GM10248 (cell line): Measurements from ENCODE around the gene MED13L.

Source experiments
- CTCF ChIA-PET: fragments of 300-600 bp; sonication (Branson Sonifier 250); formaldehyde crosslinking; extraction: SDS; loops from one replicate; lab custom pipeline; 2021; ENCODE audit warnings: antibody characterized with exemption; lab: Yijun Ruan, JAX
- POLR2A ChIA-PET: fragments of 350-650 bp; sonication (Branson Sonifier 250); formaldehyde crosslinking; extraction: SDS; loops from one replicate; lab custom pipeline; 2020; ENCODE audit warnings: antibody characterized with exemption; lab: Yijun Ruan, JAX
- DNase-seq: peaks from one replicate; pipeline ENCODE4 v3.0.0; 2012; ENCODE audit errors: extremely low spot score
- TF ChIP-seq, protein P1 (sequence below): IDR thresholded peaks from 2 replicates; pipeline ENCODE4 v1.5.1; 2012; ENCODE audit warnings: mild to moderate bottlenecking, low read depth; ENCODE audit errors: extremely low read depth, missing control alignments, control extremely low read depth

MED13L gene

GRCh38 chr12:116125956-116126566, 151.4 kb downstream of the MED13L start:
- TF ChIP-seq, protein P1, sequence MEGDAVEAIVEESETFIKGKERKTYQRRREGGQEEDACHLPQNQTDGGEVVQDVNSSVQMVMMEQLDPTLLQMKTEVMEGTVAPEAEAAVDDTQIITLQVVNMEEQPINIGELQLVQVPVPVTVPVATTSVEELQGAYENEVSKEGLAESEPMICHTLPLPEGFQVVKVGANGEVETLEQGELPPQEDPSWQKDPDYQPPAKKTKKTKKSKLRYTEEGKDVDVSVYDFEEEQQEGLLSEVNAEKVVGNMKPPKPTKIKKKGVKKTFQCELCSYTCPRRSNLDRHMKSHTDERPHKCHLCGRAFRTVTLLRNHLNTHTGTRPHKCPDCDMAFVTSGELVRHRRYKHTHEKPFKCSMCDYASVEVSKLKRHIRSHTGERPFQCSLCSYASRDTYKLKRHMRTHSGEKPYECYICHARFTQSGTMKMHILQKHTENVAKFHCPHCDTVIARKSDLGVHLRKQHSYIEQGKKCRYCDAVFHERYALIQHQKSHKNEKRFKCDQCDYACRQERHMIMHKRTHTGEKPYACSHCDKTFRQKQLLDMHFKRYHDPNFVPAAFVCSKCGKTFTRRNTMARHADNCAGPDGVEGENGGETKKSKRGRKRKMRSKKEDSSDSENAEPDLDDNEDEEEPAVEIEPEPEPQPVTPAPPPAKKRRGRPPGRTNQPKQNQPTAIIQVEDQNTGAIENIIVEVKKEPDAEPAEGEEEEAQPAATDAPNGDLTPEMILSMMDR, result no peak
- ChIA-PET POLR2A (no interaction called here), CTCF (interaction anchor here (0.8 kb wide), 1 partner anchor 15 kb away, joined by 3 read pairs; no protein-coding TSS in a partner anchor)
- DNase-seq, result no peak

- CTCF ChIA-PET, result interaction anchor here (1.0 to 1.7 kb wide), 2 partner anchors 16 to 70 kb away, joined by 3 to 6 read pairs; no protein-coding TSS in a partner anchor
- DNase-seq, result no peak
- POLR2A ChIA-PET, result no interaction called here
- TF ChIP-seq, protein P1, result no peak
These were observed 152.4 kb downstream of the MED13L start for GRCh38 chr12:116125084-116125483.

DNA sequence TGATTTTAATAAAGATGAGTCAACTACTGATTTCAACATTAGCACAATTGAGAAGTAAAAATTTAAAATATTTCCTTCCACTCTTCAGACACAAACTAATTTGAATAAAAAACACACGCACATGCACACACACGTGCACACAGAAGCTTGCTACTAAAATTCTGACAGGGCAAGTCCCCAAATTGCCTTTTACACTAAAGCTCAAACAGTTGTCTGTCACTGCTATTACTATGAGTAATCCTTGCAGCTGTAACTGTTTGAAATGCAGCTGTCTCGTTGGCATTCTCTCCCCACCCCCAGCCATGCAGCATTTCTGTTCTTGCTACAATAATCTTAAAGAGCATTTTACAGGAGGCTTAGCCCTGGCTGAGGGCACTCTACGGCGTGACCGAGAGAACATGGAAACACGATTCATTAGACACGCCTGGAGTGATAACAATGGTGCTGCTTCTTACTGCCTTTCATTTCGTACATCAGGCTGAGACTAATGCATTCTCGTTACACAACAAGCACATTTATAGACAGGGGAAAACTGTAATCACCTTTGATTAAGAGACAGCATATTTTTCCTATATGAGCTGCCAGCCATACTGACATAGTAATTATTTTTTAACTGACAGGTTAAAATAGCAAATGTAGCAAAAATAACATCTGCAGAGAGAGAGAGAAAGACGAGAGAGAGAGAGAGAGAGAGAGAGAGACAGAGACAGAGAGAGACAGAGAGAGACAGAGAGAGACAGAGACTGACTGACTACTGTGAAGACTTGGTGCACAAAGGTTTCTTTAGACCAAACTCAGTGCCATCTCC, 153.8 kb downstream of the MED13L start:
- CTCF ChIA-PET, result interaction anchor here (0.9 to 1.7 kb wide), 5 partner anchors 10 to 72 kb away, joined by 3 to 6 read pairs (median 3); no protein-coding TSS in a partner anchor
- DNase-seq, result peak; percentile 34
- POLR2A ChIA-PET, result no interaction called here
- TF ChIP-seq, protein P1, result no peak

GRCh38 chr12:116122628-116123027, 154.9 kb downstream of the MED13L start:
- TF ChIP-seq, protein P1, result no peak
- ChIA-PET POLR2A (no interaction called here), CTCF (interaction anchor here (1.0 kb wide), 1 partner anchor 8 kb away, joined by 3 read pairs; no protein-coding TSS in a partner anchor)
- DNase-seq, result no peak

DNA sequence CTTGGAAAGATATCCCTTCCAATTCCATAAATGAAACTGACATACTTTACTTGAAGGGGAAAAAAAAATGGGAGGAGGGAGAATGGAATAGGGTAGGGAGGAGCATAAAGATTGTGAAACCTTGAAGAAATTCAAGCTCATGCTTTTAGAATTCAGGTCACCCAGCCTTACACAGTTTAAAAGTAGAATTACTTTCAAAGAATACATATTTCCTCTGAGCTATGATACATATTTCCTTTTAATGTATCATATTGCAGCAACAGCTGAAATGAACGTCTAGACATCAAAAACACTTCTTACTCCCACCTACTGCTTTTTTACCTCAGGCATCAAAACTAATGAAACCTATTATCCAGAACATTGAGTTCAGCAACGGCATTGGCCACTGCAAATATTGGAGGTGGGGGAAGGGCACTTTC, 156.0 kb downstream of the MED13L start:
- TF ChIP-seq, protein P1, result no peak
- no peak for DNase-seq
- CTCF ChIA-PET, result interaction anchor here (1.1 to 1.4 kb wide), 2 partner anchors 12 to 155 kb away, joined by 3 to 5 read pairs; no protein-coding TSS in a partner anchor
- POLR2A ChIA-PET, result interaction anchor here (0.6 kb wide), 1 partner anchor 74 kb away, joined by 3 read pairs; no protein-coding TSS in a partner anchor

- ChIA-PET CTCF (no interaction called here), POLR2A (no interaction called here)
- DNase-seq, result no peak
- TF ChIP-seq, protein P1, result no peak
These were observed 160.7 kb downstream of the MED13L start for GRCh38 chr12:116116650-116117424.
